Heart right ventricle (tissue), 16 donors: ENCODE measurements around the gene CFAP299. TPM values are rescaled to one million over a fixed set of nuclear protein-coding genes. Genes with fewer than 3 reads are reported as not detected.

ENCODE experiments used
- ATAC-seq, 8 donors: fragments of 200-7000 bp; cut with Tn5 transposase; one replicate each; pipeline ENCODE4 v1.9.1; 2020; ENCODE audit warnings: mild to moderate bottlenecking in 8 of 8, moderate library complexity in 8 of 8, moderate number of reproducible peaks in 1 of 8
- DNase-seq, 2 donors: peaks; one replicate each; pipeline ENCODE4 v3.0.0-alpha.2; 2020
- H3K27ac ChIP-seq, 10 donors: fragments of 200-600 bp; sonication (generic) in 2 of 10; one replicate each; pipeline versions ENCODE4 v1.5.0 to v1.8.0; 2020 to 2022; ENCODE audit warnings: mild to moderate bottlenecking in 3 of 10
- H3K27me3 ChIP-seq, 7 donors: fragments of 200-600 bp; one replicate each; pipeline ENCODE4 v1.8.0; 2021 to 2022; ENCODE audit warnings: mild to moderate bottlenecking in 2 of 7
- H3K36me3 ChIP-seq, 9 donors: fragments of 200-600 bp; sonication (generic) in 1 of 9; one replicate each; pipeline versions ENCODE4 v1.5.0 to v1.8.0; 2020 to 2022; ENCODE audit warnings: mild to moderate bottlenecking in 2 of 9
- H3K4me1 ChIP-seq, 9 donors: fragments of 200-600 bp; sonication (generic) in 1 of 9; one replicate each; pipeline versions ENCODE4 v1.5.0 to v1.8.0; 2020 to 2022; ENCODE audit warnings: mild to moderate bottlenecking in 4 of 9
- H3K4me3 ChIP-seq, 10 donors: fragments of 200-600 bp; sonication (generic) in 2 of 10; one replicate each; pipeline versions ENCODE4 v1.5.0 to v1.8.0; 2020 to 2022; ENCODE audit warnings: mild to moderate bottlenecking in 7 of 10, moderate library complexity in 2 of 10
- H3K9me3 ChIP-seq, 11 donors: fragments of 200-600 bp in 10 of 11; sonication (generic) in 2 of 11; one replicate each; pipeline versions ENCODE4 v1.5.0 to v1.8.0; 2013 to 2022; ENCODE audit warnings: mild to moderate bottlenecking in 2 of 11, control low read depth in 1 of 11, moderate library complexity in 1 of 11
- WGBS, 2 donors: extraction: QIAGEN DNeasy Blood & Tissue Kit; methylation state at CpG; one replicate each; pipeline ENCODE4 v1.1.7; 2013; ENCODE audit warnings: inconsistent platforms in 1 of 2; 5-methylcytosine and 5-hydroxymethylcytosine counted together
- intact Hi-C, 10 donors: fragments of 100-400 bp; cut with DNase I; formaldehyde crosslinking; loops; one replicate each; pipeline versions ENCODE4 v1.11.1 to v1.14.2; 2022
- polyA plus RNA-seq, 2 donors: library from polyadenylated mRNA; stranded (reverse); fragments of 200-250 nt; gene quantifications; one replicate each; pipeline ENCODE4 v1.2.3, GENCODE V29; 2013
- total RNA-seq, 10 donors: library from RNA; stranded (reverse); fragmentation: NEBNext Ultra II Directional in 3 of 10; extraction: Animal tissue kit (Norgen Biotek cat#: 25700) in 3 of 10; gene quantifications; one replicate each; pipeline versions ENCODE4 v1.2.1 to v1.2.4, GENCODE V29; 2021 to 2023
- TF ChIP-seq, protein P1 (sequence below), 9 donors: fragments of 200-600 bp; sonication (generic) in 2 of 9; IDR thresholded peaks; one replicate each; pipeline versions ENCODE4 v1.5.0 to v1.8.0; 2021 to 2022; ENCODE audit warnings: antibody characterized with exemption in 9 of 9, mild to moderate bottlenecking in 5 of 9, moderate library complexity in 1 of 9
- donor health status: Arrhythmogenic right ventricular cardiomyopathy.
- donor health status: ischemic (EF 13 %, LVEDD 7.1; RV severe dilation, severe dysfunction).
- donor health status: healthy with polysubstance abuse.
- donor health status: DM: no; HTN: yes; CAD: no.
- donor health status: DM: no; HTN: no; CAD: no.
- donor health status: ischemic (EF 25% LVEDD 6.9; RV normal size, moderate dysfunction).
- donor health status: ischemic (EF 25% LVEDD 5.7; RV mildly dilated, moderate dysfunction).
- donor health status: healthy.
- donor health status: DM: yes; HTN: yes; CAD: no.
- donor health status: Ischemic cardiomyopathy.
- donor health status: ischemic (EF 35%, LVEDD 5.7; RV mildly dilated, moderate dysfunction).
- donor health status: nonischemic (EF 11% LVEDD 7.7; RV severe dilation, severe dysfunction).
- donor health status: DM: yes; HTN: yes; CAD: no.
- donor health status: PGD.
- donor health status: ischemic (EF 29% LVEDD 5.4; RV normal size, mild dysfunction).
- donor health status: nonischemic (EF 23%, LVEDD 6.1; RV moderate dilation, normal function).

CFAP299 gene
- total and polyA plus RNA-seq, 12 donors = 0.93 TPM; not detected in 11

DNA sequence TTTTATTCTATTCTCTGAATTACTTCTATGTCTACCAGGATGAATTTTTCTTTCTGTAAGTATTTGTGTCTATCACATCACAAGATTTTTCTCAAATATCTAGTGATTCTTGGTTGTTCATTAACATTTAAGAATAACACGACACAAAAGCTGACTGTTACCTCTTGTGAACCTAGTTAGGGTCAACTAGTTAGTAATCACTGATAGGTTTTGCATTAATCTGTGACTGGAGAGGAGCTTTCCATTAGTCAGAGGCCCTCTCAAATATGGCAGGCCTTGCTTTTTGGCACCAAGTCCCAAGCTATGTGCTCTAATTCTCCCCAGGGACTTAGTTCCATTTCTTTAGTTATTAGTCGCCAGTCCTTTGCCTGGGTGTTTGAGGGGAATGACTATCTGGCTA, 259.2 kb downstream of the CFAP299 start:
- TF ChIP-seq, protein P1, sequence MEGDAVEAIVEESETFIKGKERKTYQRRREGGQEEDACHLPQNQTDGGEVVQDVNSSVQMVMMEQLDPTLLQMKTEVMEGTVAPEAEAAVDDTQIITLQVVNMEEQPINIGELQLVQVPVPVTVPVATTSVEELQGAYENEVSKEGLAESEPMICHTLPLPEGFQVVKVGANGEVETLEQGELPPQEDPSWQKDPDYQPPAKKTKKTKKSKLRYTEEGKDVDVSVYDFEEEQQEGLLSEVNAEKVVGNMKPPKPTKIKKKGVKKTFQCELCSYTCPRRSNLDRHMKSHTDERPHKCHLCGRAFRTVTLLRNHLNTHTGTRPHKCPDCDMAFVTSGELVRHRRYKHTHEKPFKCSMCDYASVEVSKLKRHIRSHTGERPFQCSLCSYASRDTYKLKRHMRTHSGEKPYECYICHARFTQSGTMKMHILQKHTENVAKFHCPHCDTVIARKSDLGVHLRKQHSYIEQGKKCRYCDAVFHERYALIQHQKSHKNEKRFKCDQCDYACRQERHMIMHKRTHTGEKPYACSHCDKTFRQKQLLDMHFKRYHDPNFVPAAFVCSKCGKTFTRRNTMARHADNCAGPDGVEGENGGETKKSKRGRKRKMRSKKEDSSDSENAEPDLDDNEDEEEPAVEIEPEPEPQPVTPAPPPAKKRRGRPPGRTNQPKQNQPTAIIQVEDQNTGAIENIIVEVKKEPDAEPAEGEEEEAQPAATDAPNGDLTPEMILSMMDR (IDR thresholded peaks at IDR 0.05) = no peak
- H3K27ac ChIP-seq = no peak overlapping the region
- WGBS, 2 donors = 78% methylated on average over 2 of the region's 2 CpGs
- no peaks in the 10 kb centered on the region for H3K36me3 ChIP-seq
- no peaks in the 10 kb centered on the region for H3K9me3 ChIP-seq
- intact Hi-C loops = no loop called here
- ATAC-seq (no peak), DNase-seq (no peak)
- no peaks in the 10 kb centered on the region for H3K4me1 ChIP-seq
- H3K27me3 ChIP-seq = no peaks in the 10 kb centered on the region
- no peak overlapping the region for H3K4me3 ChIP-seq

DNA sequence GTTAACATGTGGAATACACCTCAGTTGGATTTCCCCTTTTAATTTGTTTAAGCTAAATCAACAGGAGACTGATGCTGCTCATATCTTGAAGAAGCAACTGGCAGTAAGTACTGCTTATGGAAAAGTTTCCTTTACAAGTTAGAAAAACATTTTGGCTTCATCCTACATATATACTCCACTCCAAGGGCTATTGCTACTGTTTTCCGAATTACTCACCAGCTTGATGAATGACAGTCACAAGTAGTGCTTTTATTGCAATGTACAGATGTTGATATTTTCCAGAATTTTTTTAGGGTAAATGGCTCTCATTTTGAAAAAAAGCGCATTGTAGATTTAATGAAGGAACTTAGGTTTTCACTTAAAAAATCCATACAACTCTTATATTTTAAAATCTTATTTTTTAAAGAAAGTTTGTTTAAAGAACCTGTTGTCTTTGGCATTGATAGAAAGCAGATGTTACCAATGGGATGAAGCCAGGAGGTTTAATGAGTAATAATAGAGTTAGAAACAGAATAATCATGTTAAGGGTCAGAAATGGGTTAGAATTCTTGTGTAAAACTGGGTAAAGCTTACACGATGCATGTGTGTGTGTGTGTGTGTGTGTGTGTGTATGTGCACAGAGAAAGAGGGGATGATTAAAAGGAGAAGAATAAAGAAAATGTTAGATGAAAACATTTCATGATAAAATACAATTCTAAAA, 272.9 kb downstream of the CFAP299 start:
- Histone ChIP-seq H3K4me3 (no peak overlapping the region), H3K9me3 (peaks cover 0 to 5% (median 0%) of the 10 kb centered on the region in 11 donors), H3K27me3 (no peaks in the 10 kb centered on the region), H3K27ac (no peak overlapping the region), H3K4me1 (no peaks in the 10 kb centered on the region), H3K36me3 (no peaks in the 10 kb centered on the region)
- ATAC-seq = no peak
- intact Hi-C loops = no loop called here
- TF ChIP-seq, protein P1 (IDR thresholded peaks at IDR 0.05) = no peak
- WGBS, 2 donors = 74 to 75% methylated on average over 3 of the region's 3 CpGs
- DNase-seq = no peak

DNA sequence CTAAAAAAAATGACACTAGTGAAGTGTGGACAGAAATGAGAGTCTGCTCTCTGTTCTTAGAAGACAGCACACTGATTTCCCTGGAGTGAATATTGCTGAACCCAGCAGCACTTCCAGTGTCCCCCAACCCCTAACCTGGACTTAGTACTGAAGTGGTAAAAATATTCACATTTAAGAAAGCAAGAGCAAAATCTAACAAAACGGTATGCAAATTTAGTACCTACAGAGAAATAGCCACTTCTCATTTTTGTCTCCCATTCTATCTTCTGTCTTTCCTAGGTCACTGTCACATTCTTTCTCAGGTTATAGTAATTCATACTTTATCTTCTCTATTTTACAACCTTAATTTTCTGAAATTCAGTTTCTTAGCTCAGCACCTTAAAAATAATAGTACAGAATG, 274.7 kb downstream of the CFAP299 start:
- Histone ChIP-seq H3K4me1 (no peaks in the 10 kb centered on the region), H3K36me3 (no peaks in the 10 kb centered on the region), H3K27ac (no peak overlapping the region), H3K4me3 (no peak overlapping the region), H3K27me3 (no peaks in the 10 kb centered on the region), H3K9me3 (peaks cover 0 to 5% (median 0%) of the 10 kb centered on the region in 11 donors)
- ATAC-seq = no peak
- no peak for DNase-seq
- TF ChIP-seq, protein P1 (IDR thresholded peaks at IDR 0.05) = no peak
- 80 to 85% methylated on average over 1 of the region's 1 CpG for WGBS, 2 donors
- intact Hi-C loops = no loop called here

DNA sequence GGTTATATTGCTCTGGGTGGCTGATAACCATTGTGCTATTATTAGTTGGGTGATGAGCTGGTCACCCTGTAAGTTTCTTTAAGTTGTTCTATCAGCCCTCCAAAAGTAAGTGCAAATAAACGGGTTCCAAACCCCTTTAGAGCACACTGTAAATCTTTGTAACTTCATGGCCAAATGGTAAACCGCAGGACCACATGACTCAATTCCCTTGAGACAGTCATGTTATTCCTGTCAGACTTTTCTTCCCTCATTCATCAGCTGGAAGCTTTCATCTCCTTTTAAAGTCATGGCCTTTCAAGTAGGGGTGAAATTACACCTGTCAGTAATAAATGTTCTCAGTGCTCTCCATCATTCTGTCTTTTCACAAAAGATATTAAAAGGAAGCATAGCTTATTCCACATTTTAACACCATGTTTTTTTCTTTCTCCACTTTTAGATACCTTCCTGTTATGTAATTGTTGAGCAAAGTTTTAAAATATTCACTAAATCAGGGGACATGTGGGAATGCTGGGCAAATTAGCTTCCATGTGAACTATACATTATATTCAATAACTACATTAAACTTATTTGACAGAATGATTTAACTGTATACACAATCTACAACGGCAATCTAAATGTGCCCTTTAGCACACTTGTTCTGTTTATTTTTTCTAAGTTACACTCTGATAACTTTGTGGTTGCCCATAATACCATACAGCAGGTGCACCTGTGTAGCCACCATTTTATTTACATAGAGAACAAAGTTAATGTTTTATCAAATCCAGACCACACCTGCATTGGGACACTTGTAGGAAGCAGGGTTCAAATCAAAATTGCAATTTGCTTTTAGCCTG, 275.5 kb downstream of the CFAP299 start:
- Histone ChIP-seq H3K27me3 (no peaks in the 10 kb centered on the region), H3K36me3 (no peaks in the 10 kb centered on the region), H3K27ac (no peak overlapping the region), H3K4me1 (no peaks in the 10 kb centered on the region), H3K4me3 (no peak overlapping the region), H3K9me3 (peaks cover 0 to 4% (median 0%) of the 10 kb centered on the region in 11 donors)
- no peak for DNase-seq
- WGBS, 2 donors = 42 to 48% methylated on average over 3 of the region's 3 CpGs
- TF ChIP-seq, protein P1 (IDR thresholded peaks at IDR 0.05) = no peak
- intact Hi-C loops = no loop called here
- no peak for ATAC-seq
